SIG-M5 treated with dmso at 0.1 percent for 504 hours (cell line): ENCODE results near the gene DDX10.

Experiments used
- DNase-seq: peaks from one replicate; lab custom pipeline; 2025; ENCODE audit not compliant: unreplicated experiment; lab: John Stamatoyannopoulos, UW

The DDX10 gene

DNA sequence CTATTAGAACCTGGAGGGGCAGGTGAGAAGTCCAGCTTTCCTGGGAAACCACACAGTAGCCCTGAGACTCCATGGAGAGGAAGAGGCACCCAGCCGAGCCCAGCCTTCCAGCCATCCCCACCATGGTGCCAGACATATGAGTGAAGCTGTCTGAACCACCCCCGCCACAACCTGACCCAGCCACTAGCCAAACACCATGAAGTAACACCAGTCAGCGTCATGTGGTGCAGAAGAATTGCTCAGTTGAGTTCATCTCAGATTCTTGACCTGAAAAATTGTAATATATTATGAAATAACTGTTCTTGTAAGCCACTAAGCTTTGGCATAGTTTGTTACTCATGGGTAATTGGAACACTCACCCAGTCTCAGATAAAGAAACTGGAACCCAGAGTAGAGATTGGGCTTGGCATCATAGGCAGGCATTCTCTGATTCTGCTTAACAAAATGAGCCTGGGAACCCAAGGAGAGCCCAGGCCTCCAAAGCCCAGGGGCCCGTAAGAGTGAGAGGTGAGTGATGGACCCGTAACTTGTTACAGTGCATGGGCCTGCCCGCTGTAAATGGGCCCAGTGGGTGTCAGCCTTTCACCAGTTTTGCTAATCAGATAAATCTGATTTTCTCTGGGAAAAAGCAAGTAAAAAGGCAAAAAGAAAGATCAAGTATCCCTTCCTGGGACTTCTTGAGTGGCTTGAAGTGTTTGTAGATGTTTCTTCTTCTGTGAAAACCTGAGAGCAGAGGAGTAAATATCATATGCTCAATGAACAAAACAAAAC is 305.5 kb downstream of the DDX10 start:
- DNase-seq, result no peak

GRCh38 chr11:108973402-108974162 is 308.7 kb downstream of the DDX10 start:
- DNase-seq, result no peak

- peak; percentile 5 for DNase-seq
Observed at GRCh38 chr11:108975026-108975425, 310.2 kb downstream of the DDX10 start.

GRCh38 chr11:108975641-108976071 is 310.8 kb downstream of the DDX10 start:
- DNase-seq, result no peak

GRCh38 chr11:108983636-108984420 is 319.0 kb downstream of the DDX10 start:
- DNase-seq, result no peak

- DNase-seq, result no peak
Observed at GRCh38 chr11:108984523-108984922, 319.7 kb downstream of the DDX10 start.

DNA sequence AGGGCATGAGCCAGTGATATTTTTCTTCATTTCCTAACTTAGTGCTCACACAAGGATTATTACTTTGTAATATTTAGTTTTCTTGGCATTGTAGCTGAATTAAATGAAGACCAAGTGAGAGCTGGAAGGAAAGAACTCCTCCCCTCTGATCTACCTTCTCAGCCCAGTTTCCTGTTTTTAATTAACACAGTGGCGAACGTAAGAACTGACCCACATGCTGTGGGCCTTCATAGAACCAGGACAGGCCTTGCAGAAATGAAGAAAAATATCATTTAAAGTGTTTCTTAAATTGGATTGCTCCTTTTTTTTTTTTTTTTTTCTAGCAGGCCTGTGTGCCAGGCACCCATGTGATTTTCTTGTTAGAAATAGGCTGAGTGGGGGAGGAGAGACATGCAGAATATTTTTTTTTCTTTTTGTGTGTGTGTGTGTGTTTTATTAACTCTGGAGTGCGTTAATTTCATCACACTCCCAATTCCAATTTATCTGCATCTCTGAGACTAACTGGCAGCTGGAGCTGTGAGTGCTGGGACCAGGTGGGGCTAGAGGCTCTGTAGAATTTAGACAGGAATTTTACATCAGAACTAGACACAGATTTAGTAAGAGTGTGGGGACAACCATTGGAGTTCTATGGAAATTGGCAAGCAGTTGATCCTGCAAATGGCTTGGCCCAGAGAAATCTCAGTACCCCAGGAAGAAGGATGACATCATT is 320.5 kb downstream of the DDX10 start:
- no peak for DNase-seq

- DNase-seq, result no peak
Observed at GRCh38 chr11:108985945-108986279, 321.0 kb downstream of the DDX10 start.
